Ramos (cell line): ENCODE measurements around the gene ACOXL.

ENCODE experiments used
- in situ Hi-C: fragments of 300-500 bp; cut with MboI; formaldehyde crosslinking; loops from one replicate; pipeline ENCODE4 v1.14.3; 2022; ENCODE audit warnings: low sequenced_read_pairs; ENCODE audit not compliant: unreplicated experiment

ACOXL gene

GRCh38 chr2:111024496-111024895 is 292.1 kb downstream of the ACOXL start:
- in situ Hi-C loops, result no loop called here

DNA sequence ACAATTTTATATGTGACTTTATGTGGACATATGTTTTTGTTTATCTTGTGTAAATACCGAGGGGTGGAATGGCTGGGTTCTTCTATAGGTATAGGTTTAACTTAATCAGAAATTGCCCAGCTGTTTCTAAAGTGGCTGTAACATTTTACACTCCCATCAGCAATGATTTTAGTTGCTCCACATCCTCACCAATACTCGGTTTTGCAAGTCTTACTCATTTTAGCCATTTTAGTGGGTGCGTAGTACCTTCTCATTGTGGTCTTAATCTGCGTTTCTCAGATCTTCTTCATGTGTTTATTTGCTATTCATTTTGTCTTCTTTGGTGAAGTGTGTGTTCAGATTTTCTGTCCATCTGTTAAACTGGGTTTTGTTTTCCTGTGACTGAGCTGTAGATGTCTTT is 292.9 kb downstream of the ACOXL start:
- in situ Hi-C loops, result loop anchor here (25.0 kb wide), 1 partner anchor 687 kb away; no protein-coding TSS in a partner anchor

DNA sequence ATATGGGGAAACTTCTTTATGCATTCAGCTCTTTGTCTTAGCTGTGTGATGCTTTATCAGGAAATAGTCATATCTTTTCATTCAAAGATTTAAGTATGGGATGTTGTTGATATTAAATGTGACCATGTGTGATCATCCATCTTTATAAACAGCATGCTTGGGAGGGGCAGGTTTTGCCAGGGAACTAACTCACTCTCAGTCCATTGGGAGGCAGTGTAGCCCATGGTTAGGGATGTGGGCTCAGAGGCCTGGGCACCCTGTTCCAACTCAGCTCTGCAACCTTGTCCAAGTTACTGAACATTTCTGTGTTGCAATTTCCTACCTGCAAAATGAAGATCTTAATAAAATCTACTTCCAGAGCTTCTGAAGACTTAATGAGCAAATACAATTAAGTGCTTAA is 296.3 kb downstream of the ACOXL start:
- in situ Hi-C loops, result loop anchor here (25.0 kb wide), 1 partner anchor 684 kb away; no protein-coding TSS in a partner anchor

DNA sequence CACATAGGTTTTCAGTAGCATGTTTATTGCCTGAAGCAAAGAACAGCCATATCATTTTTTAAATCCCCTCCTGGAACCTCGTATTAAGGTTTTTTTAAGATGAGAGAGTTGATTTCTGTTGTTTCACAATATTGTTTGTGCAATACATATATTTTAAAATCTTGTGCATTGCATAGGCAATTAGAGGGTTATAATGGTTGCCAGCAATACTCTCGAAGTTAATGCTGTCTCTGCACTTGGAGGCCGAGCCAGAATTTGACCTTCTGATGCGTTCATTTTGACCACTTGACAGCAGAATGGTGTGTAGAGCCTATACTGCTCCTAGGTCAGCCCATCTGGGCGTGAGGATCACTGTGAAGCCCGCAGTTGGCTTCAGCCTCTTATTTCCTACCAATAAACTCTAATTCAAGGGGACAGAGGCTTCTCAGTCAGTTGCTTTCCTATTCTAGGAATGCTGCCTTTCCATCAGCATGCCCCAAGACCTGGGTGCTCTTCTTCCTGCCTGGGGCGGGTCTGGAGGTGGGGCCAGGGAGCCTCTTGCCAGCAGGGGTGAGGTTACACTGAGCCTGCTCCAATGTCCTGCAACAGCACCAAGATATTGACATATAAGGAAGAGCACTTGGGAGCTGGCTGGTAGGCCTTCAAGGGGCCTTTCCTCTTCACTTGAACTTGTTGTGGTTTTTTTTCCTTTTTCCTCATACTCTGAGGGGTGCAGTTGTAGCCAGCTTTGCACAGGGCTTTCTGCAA is 297.0 kb downstream of the ACOXL start:
- in situ Hi-C loops, result loop anchor here (25.0 kb wide), 1 partner anchor 683 kb away; no protein-coding TSS in a partner anchor

- in situ Hi-C loops, result loop anchor here (5.0 to 25.0 kb wide), 3 partner anchors 47 to 682 kb away; no protein-coding TSS in a partner anchor
Observed at GRCh38 chr2:111030260-111030891, 298.0 kb downstream of the ACOXL start.

GRCh38 chr2:111030945-111031344 is 298.6 kb downstream of the ACOXL start:
- in situ Hi-C loops, result loop anchor here (5.0 to 25.0 kb wide), 3 partner anchors 46 to 681 kb away; no protein-coding TSS in a partner anchor

GRCh38 chr2:111031546-111032478 is 299.4 kb downstream of the ACOXL start:
- in situ Hi-C loops, result loop anchor here (5.0 to 25.0 kb wide), 3 partner anchors 45 to 680 kb away; no protein-coding TSS in a partner anchor

- in situ Hi-C loops, result loop anchor here (5.0 to 25.0 kb wide), 3 partner anchors 44 to 679 kb away; no protein-coding TSS in a partner anchor
Observed at GRCh38 chr2:111032721-111033429, 300.5 kb downstream of the ACOXL start.

DNA sequence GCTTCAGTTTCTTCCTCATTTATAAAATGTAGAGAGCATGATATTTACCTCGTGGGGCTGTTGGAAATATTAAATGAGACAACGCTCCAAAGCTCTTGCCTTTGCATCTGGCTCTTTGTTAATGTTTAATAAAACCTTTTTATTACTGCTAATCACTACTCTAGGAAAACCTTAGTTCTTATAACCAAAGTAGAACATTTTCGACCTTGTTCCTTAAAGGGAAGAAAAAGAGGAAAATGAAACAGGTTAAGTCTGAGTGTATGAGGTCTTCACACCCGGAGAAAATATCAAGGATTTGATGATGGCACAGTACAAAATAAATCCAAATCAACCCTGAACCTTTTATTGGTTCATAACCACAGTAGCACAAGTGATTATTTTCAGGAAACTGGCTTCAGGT is 301.8 kb downstream of the ACOXL start:
- in situ Hi-C loops, result loop anchor here (5.0 to 25.0 kb wide), 3 partner anchors 43 to 678 kb away; no protein-coding TSS in a partner anchor

- in situ Hi-C loops, result loop anchor here (5.0 to 25.0 kb wide), 3 partner anchors 43 to 678 kb away; no protein-coding TSS in a partner anchor
Observed at GRCh38 chr2:111034606-111035005, 302.2 kb downstream of the ACOXL start.

DNA sequence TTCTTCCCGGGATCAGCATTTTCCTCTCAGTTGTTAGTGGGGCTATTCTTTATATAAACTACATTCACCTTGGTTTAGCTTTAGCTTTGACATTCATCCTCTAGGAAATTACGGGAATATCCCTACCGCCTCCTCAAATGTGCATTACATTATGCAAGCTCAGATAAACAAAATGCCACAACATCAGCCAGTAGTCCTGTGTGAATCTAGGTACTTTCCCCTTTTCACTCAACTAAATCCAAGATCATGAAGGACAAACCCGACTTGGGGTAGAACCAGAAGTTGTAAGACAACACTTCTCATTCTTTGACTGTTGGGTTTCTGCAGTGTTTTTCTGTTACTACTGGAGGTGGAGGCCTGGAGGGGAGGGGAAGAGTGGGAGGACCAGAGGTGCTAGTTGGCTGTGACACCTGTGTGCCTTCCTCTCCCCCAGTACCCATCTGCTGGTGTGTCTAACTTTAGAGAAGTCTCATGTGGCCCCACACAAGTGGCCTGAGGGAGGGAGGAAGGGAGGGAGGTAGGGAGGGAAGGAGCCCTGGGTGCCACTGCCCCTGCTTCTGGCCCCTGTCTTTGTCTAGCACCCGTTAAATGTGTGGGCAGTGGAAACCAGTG is 303.6 kb downstream of the ACOXL start:
- in situ Hi-C loops, result loop anchor here (25.0 kb wide), 1 partner anchor 676 kb away; no protein-coding TSS in a partner anchor

- in situ Hi-C loops, result loop anchor here (25.0 kb wide), 1 partner anchor 675 kb away; no protein-coding TSS in a partner anchor
Observed at GRCh38 chr2:111037128-111037527, 304.8 kb downstream of the ACOXL start.

GRCh38 chr2:111039628-111040383 is 307.4 kb downstream of the ACOXL start:
- in situ Hi-C loops, result loop anchor here (25.0 kb wide), 1 partner anchor 672 kb away; no protein-coding TSS in a partner anchor

GRCh38 chr2:111041398-111042202 is 309.2 kb downstream of the ACOXL start:
- in situ Hi-C loops, result loop anchor here (25.0 kb wide), 1 partner anchor 671 kb away; no protein-coding TSS in a partner anchor

GRCh38 chr2:111042261-111042660 is 309.9 kb downstream of the ACOXL start:
- in situ Hi-C loops, result loop anchor here (25.0 kb wide), 1 partner anchor 670 kb away; no protein-coding TSS in a partner anchor

DNA sequence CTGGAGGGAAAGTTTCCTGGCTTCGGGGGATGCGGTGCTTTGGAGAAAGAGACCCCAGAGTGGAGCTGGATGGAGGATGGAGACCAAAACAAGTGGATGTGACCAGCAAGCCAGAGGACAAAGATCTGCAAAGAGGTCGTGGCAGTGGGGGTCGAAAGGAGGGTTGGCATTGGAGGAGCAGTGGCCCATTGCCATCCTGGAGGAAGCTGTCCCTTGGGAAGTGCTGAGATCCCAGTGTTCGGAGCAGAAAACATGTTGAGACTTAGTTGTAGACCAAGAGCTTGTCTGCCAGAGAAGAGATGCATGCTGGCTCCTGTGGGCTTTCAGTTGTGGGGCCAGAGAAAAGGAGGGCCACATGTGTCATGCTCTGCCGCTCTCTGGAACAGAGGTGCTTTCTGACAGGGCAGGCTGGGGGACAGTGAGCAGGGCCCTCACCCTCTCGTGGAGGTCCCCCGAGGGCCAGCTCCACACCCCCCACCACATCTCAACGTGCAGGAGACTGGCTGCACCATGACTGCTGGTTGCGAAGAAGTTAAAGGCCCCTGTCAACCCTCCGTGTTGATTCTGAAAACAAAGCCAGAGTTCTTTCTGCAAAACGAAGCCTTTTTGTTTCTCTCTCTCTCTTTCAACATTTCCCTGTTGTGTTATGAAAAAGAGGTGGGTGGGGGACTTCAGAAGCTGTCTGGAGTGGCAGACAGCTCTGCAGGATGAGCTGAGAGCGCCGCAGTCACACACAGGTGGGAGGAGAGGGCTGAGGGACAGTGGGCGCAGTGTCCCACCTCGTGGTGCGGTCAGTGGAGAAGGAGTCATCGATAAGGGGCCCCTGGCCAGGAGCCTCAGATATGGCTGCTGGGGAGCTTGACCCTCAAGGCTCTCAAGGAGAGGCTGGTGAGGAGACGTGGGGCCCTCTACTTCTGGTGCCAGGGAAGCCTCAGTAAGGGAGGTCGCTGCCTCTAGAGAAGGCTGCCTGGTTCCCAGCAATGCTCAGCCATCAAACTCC is 310.7 kb downstream of the ACOXL start:
- in situ Hi-C loops, result loop anchor here (25.0 kb wide), 1 partner anchor 669 kb away; no protein-coding TSS in a partner anchor
